Coronary artery (tissue), 2 donors: ENCODE data around the gene MNT.

Experiments
- DNase-seq: peaks from one replicate; pipeline ENCODE4 v3.0.0-alpha.2; 2017; ENCODE audit warnings: low spot score
- H3K27ac ChIP-seq, 2 donors: fragments of 200-600 bp; sonication (generic); one replicate each; pipeline ENCODE4 v1.5.1; 2016 to 2019
- H3K4me3 ChIP-seq: fragments of 200-600 bp; sonication (generic); 2 replicates; pipeline ENCODE4 v1.5.1; 2016; ENCODE audit warnings: mild to moderate bottlenecking, moderate library complexity
- TF ChIP-seq, protein P1 (sequence below): fragments of 200-600 bp; sonication (generic); IDR thresholded peaks from one replicate; pipeline ENCODE4 v1.5.1; 2019; ENCODE audit warnings: antibody characterized with exemption

Gene MNT

DNA sequence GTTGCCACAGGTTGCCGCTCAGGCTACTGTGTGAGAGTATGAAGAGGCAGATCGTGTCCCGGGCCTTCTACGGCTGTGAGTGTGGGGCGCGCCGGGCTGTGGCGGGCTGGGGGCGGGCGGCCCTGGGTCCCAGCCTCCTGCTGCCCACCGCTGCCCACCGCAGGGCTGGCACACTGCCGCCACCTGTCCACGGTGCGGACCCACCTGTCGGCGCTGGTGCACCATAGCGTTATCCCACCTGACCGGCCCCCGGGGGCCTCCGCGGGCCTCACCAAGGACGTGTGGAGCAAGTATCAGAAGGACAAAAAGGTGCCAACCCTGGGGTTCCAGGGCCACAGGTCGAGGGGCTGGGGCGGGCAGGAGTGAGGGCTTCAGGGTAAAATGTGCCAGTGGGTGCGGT, 28.7 kb downstream of the MNT start:
- TF ChIP-seq, protein P1, sequence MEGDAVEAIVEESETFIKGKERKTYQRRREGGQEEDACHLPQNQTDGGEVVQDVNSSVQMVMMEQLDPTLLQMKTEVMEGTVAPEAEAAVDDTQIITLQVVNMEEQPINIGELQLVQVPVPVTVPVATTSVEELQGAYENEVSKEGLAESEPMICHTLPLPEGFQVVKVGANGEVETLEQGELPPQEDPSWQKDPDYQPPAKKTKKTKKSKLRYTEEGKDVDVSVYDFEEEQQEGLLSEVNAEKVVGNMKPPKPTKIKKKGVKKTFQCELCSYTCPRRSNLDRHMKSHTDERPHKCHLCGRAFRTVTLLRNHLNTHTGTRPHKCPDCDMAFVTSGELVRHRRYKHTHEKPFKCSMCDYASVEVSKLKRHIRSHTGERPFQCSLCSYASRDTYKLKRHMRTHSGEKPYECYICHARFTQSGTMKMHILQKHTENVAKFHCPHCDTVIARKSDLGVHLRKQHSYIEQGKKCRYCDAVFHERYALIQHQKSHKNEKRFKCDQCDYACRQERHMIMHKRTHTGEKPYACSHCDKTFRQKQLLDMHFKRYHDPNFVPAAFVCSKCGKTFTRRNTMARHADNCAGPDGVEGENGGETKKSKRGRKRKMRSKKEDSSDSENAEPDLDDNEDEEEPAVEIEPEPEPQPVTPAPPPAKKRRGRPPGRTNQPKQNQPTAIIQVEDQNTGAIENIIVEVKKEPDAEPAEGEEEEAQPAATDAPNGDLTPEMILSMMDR, result no peak
- no peak overlapping the region for H3K4me3 ChIP-seq
- H3K27ac ChIP-seq, result no peak overlapping the region
- no peak for DNase-seq

DNA sequence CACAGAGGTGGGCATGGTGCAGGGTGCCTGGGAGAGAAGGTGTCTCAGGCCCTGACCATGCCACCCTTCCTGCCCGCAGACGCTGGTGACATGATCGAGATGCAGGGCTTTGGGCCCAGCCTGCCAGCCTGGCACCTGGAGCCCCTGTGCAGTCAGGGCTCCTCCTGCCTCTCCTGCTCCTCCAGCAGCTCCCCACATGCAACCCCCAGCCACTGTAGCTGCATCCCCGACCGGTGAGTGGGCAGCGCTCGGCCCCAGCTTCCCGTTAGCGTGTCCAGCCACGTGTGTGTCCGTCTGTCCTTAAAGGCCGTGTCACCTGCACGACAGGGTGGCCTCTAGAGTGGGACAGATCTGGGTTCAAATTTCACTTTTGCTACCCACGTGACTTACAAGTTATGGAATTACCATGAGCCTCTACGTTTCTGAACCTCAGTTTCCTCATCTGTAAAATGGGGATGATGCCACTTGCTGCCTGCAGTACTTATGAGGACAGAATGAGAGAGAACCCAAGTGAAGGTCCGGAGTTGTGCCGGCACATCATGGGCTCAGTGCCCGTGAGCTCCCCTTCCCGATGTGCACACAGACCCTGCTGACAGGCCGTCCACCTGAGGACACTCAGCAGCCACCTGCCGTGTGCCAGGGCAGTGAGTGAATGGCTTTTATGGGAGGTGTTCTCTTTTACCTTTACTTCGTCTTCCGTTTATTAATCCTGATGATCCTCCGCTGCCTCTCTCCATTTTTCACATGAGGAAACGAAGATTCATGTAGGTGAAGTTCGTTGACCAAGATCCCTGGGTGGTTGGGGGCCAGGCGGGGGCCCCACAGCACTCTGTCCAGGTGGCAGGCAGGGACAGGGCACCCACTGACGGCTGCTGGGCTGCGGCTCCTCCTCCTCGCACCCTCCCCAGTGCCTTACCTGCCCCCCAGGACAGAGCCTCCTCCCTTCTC, 29.4 kb downstream of the MNT start:
- TF ChIP-seq, protein P1, result no peak
- DNase-seq, result no peak
- H3K27ac ChIP-seq, result no peak overlapping the region
- no peak overlapping the region for H3K4me3 ChIP-seq

DNA sequence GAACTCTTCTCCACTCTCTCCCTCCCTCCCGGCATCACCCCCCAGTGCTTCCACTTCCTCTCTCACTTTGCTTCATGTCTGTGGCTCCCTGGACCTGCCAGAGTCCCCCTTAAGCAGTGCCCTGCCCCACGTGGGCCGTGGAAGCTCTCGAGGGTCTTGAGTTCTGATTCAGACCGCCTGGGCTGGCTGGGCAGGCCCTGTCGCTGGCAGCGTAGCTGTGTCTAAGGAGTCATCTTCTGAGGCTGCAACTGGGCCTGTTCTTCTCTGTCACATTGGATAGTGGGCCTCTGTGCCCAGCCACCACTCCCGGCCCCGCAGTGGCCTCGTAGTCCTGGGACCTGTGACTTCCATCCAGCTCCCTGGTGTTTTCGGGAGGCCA, 30.7 kb downstream of the MNT start:
- Histone ChIP-seq H3K27ac (peak overlapping the region in 1 of 2 donors; percentile 21), H3K4me3 (no peak overlapping the region)
- no peak for DNase-seq
- TF ChIP-seq, protein P1, result no peak

DNA sequence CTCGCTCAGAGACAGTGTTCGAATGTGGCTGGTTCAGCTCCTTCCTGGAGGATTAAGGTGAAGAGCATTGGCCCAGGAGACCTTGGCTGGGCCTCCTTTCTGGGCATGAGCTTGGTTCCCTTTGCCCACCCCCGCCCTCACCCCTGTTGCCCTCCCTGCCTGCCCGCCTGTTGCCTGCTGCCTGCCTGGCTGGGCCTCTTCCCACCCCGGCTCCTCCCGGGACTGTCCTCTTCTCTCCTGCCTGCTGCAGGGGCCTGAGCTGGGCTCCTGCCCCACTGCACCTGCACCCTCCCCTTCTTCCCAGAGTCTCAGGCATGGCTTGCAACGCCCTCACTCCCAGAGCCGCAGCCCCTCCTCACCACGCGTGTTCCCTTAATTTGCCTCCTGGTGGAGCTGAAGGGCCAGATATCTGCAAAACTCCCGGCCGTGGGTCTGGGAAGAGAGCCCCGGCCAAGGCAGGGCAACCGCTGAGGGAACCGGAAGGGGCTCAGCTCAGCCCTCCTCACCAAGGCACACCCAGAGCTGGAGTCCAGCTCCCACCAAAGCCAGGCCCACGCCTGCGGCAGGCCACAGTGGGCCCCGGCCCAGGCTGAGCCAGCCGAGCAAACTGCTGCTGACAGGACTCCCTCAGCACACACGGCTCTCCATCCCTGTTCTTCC, 31.2 kb downstream of the MNT start:
- DNase-seq, result no peak
- Histone ChIP-seq H3K27ac (peak overlapping the region in 1 of 2 donors; percentile 21), H3K4me3 (no peak overlapping the region)
- TF ChIP-seq, protein P1, result no peak

DNA sequence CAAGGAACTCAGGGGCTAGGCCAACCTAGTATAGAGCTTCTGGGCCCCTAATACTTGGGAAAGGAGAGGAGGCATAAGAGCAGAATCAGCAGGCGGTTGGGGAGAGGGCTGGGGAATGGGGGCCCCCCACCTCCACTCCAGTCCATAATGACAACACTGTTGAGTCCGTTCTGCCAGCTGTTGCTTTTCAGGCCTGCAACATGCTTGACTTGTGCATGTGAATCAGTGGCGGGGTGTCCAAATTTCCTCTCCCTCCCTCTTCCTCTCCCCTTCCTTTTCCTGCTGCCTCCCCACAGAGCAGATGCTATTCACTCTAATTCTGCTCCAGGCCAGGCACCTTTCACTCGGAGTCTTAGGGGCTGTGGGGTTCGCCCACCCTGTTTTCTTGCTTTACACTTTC, 31.8 kb downstream of the MNT start:
- Histone ChIP-seq H3K4me3 (no peak overlapping the region), H3K27ac (no peak overlapping the region)
- TF ChIP-seq, protein P1, result no peak
- no peak for DNase-seq

DNA sequence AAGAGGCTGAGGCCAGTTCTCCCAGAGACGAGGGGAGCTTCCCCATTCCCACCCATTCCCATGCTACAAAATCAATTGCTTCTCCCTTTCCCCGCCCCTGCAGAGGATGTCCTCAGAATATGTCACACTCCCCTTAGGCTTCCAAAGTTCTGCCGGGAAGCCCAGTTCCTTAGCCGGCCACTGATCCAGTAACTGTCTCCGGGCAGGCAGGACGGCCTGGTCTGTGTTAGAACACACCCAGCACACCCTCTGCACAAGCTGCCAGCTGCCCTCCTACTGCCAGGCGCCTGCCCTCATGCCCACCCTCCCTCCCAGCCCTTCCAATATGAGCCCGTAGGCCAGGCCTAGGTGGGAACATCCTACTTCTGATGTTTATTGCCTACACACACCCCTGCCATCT, 32.5 kb downstream of the MNT start:
- no peak overlapping the region for H3K27ac ChIP-seq
- DNase-seq, result no peak
- no peak overlapping the region for H3K4me3 ChIP-seq
- TF ChIP-seq, protein P1, result no peak
